Stimulated activated CD8-positive, alpha-beta memory T cell treated with anti-CD3 and anti-CD28 coated beads, Interleukin-4, amount 100 ng/mL, for 24 hours (primary cell): ENCODE data around the gene ALDH3B2.
"Not testable (repeated sequence)": the region's sequence is repeated elsewhere in the genome, so short reads cannot be mapped to it uniquely, and the experiment has no call there.

Experiments
- DNase-seq: peaks from one replicate; pipeline ENCODE4 v3.0.0-alpha.2; 2020; ENCODE audit warnings: low read depth

ALDH3B2 gene

GRCh38 chr11:67685641-67686332 lies 11.4 kb upstream of the ALDH3B2 start:
- DNase-seq: not testable (repeated sequence)

- DNase-seq: not testable (repeated sequence)
Measured at GRCh38 chr11:67682126-67683034, 8.0 kb upstream of the ALDH3B2 start.

GRCh38 chr11:67680696-67681470 lies 6.5 kb upstream of the ALDH3B2 start:
- DNase-seq: no peak

GRCh38 chr11:67675058-67675747 lies 780 bp upstream of the ALDH3B2 start:
- no peak for DNase-seq

GRCh38 chr11:67673902-67674301 lies 521 bp downstream of the ALDH3B2 start:
- no peak for DNase-seq

- DNase-seq: no peak
Measured at GRCh38 chr11:67673358-67673757, 1.1 kb downstream of the ALDH3B2 start.

GRCh38 chr11:67671211-67671520 lies 3.3 kb downstream of the ALDH3B2 start:
- no peak for DNase-seq

GRCh38 chr11:67670316-67671210 lies 3.9 kb downstream of the ALDH3B2 start:
- no peak for DNase-seq

- DNase-seq: no peak
Measured at GRCh38 chr11:67668192-67668551, 6.3 kb downstream of the ALDH3B2 start.

- no peak for DNase-seq
Measured at GRCh38 chr11:67667490-67668191, 6.8 kb downstream of the ALDH3B2 start.

- no peak for DNase-seq
Measured at GRCh38 chr11:67666676-67667489, 7.5 kb downstream of the ALDH3B2 start.

- no peak for DNase-seq
Measured at GRCh38 chr11:67666303-67666645, 8.1 kb downstream of the ALDH3B2 start.

GRCh38 chr11:67665541-67666302 lies 8.7 kb downstream of the ALDH3B2 start:
- DNase-seq: no peak

- no peak for DNase-seq
Measured at GRCh38 chr11:67664696-67665540, 9.5 kb downstream of the ALDH3B2 start.

- DNase-seq: no peak
Measured at GRCh38 chr11:67664213-67664585, 10.2 kb downstream of the ALDH3B2 start.

- DNase-seq: no peak
Measured at GRCh38 chr11:67663532-67664212, 10.8 kb downstream of the ALDH3B2 start.

GRCh38 chr11:67662835-67663531 lies 11.4 kb downstream of the ALDH3B2 start:
- no peak for DNase-seq
